HG03378 (cell line): Measurements from ENCODE around the gene CHD6.

Source experiments
- ATAC-seq: cut with Tn5 transposase; IDR thresholded peaks from one replicate; pipeline ENCODE4 v1.9.1; 2021; ENCODE audit warnings: mild to moderate bottlenecking, moderate library complexity; ENCODE audit not compliant: unreplicated experiment

The CHD6 gene

GRCh38 chr20:41621971-41622370 lies 3.8 kb upstream of the CHD6 start:
- ATAC-seq = no peak

GRCh38 chr20:41621421-41621820 lies 3.2 kb upstream of the CHD6 start:
- ATAC-seq = no peak

DNA sequence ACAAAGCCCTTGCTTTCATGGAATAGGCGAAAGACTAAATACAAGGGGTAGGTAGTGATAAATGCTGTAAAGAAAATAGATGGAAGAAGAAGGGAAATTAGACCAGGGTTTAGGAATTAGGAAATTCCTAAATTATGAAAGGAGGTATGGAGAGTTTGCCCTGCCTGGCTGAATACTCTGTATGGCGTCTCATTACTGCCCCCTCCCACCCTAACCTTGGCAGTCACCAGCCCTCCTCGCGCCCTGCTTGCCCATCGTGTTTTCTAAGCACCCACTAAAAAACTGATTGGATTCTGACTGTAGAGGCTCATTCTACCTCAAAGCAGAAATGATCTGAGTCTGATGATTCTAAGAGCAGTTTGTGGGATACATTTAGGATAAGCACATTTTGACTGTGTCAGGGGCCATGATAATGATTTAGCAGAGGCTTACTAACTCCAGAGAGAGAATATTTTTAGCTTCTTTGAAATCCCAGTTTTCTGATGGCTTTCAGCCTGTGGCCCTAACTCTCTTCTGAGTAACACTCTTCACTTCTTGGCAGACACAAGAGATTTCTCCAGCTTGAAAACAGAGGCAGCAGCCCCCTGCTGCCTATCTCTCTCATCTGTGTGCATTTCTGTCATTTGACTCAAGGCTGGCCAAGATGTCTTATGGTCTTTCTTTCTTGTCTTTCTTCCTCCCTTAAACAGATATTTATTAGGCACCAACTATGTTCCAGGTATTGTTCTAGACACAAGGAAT lies 1.4 kb upstream of the CHD6 start:
- ATAC-seq = no peak

DNA sequence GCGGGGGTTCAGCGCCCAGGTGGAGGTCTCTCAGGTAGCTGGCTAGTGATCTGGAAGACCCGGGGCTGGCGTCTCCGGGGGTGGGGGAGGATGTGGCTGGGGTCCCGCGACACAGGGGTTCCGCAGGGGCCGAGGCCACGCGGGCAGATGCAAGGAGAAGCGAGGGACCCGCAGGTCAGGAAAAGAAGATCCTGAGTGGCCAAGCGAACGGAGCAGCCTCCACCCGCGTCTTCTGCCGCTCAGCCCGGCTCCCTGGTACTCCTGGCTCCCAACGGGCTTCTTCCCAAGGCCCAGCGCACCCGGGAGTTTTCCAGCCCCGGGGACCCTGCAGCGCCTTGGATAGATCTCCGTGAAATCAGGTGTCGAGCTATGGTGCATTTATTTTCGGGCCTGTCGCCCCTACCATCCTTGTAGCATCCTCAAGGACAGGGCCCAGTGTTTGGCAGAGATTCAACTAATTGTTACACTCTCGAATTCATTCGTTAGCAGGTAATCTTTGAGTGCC lies 682 bp upstream of the CHD6 start:
- ATAC-seq = no peak

- no peak for ATAC-seq
Observed at GRCh38 chr20:41617059-41617901, 897 bp downstream of the CHD6 start.

GRCh38 chr20:41616228-41616627 lies 1.9 kb downstream of the CHD6 start:
- ATAC-seq = no peak

- no peak for ATAC-seq
Observed at GRCh38 chr20:41615676-41616075, 2.5 kb downstream of the CHD6 start.

DNA sequence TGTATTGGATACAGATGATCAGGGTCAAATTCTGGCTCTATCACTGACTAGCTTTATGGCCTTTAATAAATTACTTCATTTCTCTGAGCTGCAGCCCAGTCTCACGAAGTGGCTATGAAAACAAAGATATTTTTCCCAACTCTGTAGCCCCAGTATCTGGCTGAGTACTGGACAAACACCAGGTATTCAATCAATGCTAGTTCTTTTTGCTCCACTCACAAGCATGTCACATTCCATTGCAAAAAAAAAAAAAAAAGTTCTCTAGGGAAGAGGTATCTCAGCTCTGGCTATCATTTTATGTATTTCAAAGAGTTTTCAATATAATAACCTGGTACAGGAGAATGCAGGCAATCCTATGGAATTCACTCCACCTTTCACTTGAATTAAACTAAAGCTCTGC lies 3.1 kb downstream of the CHD6 start:
- ATAC-seq = no peak

GRCh38 chr20:41613321-41613720 lies 4.9 kb downstream of the CHD6 start:
- no peak for ATAC-seq

- no peak for ATAC-seq
Observed at GRCh38 chr20:41609474-41609873, 8.7 kb downstream of the CHD6 start.

- ATAC-seq = no peak
Observed at GRCh38 chr20:41608606-41609005, 9.6 kb downstream of the CHD6 start.

GRCh38 chr20:41607791-41608190 lies 10.4 kb downstream of the CHD6 start:
- no peak for ATAC-seq

- ATAC-seq = no peak
Observed at GRCh38 chr20:41604002-41604401, 14.2 kb downstream of the CHD6 start.

DNA sequence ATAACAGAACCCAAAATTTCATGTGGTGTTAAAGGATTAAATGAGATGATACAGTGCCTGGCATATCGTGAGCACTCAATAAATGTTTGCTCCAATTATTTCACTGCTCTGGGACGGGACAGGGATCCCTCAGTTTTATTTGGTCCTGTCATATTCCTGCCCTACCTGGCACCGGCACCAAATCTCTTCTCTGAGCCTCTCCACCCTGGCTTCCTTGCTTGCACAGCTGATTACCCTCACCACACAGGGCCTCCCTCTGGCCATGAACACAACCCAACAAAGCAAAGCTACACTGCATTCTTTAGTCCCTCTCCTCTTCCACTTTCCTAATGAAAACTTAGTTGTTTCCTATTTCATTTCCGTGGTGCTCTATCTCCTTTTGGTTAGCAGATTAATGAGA lies 16.4 kb downstream of the CHD6 start:
- no peak for ATAC-seq

- no peak for ATAC-seq
Observed at GRCh38 chr20:41600926-41601631, 17.1 kb downstream of the CHD6 start.

- no peak for ATAC-seq
Observed at GRCh38 chr20:41599699-41600104, 18.5 kb downstream of the CHD6 start.

GRCh38 chr20:41598719-41599118 lies 19.5 kb downstream of the CHD6 start:
- ATAC-seq = no peak

DNA sequence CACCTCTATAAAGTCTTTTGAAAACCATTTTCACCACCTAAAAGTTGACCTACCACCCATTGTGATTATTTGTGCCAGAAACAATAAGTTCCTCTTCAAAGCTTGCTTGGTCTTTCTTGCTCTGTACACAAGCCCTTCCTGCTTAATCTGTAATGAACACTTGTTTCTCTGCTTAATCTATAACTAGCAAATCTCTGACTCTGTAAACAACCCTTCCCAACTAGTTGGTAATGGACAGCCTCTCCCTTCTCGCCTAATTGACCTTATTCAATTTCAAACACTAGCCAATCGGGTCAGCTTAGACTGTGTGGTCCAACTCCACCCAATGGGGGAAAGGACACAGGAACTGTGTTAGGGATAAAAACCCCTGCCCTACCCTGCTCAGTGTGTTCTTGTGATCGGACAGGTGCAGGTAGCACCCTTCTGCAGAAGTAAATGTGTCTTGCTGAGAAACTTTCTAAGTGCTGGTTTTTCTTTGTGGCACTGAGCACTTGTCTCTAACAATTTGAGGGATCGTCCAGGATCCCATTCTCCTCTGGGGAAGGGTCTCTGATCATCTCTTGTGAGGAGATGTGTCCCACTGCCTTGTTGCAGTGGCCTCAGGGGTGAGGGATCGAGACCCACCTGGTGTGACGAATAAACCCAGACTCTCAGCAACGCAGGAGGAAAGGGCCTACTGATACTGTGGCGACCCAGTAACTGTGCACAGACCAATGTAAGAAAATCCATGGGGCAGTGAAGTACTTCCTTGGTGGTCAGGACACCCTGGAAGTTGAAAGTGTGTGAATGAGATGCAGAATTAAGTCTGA lies 23.5 kb downstream of the CHD6 start:
- no peak for ATAC-seq

DNA sequence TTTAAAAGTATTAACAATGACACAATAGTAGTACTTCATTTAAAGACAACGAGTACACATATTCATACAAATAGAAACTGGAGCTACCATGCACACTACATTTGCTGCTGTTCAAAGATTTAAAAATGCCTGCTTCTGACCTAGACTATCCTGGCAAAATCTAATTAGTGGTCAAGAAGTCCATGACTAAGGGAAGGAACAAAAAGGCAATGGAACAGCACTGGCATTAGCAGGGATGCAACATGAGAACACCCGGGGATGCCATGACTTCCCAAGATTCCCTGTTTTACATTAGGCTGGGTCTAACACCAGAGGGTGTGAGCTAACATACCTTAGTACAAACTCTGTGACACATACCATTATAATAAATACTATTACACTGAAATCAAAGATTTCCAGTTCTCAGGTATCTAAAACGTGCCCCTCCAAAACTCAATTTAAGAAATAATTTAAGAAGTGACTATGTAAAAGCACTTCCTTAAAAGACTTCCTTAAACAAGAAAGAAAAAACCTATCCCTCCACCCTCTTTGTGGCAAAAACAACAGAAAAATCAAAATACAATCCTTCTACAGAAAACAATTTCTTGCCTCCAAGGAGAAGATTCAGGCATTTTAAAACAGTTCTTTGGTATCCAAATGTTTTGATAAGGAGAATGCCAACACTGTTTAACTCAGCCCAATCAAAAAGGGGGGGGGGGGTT lies 25.5 kb downstream of the CHD6 start:
- ATAC-seq = no peak

DNA sequence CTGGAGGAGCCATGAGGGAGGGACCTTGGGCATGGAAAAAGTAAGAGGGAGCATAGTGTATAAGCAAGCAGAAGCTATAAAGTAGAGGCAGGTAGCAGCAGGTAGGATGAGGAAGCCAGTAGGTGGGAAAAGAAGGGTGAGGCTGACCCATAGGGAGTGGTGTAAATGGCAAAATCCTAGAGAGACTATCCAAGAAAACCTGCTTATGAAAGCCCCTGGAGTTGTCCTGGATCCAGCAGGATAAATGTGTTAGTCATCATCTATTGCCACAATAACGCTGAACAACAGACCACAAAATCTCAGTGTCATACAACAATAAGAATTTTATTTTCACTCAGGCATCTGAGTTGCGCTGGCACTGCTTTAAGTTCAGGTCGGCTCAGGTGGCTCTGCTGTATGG lies 30.2 kb downstream of the CHD6 start:
- no peak for ATAC-seq
